ENCODE measurements around the gene CTF1.
A peak's percentile ranks its signal among the peaks of the same experiment; 100 is the strongest.

Gene CTF1

GRCh38 chr16:30941600-30942425 is 45.4 kb downstream of the CTF1 start:
- peaks cover 12% of the 10 kb centered on the region for H3K4me1 ChIP-seq (ENCODE audit: low read length)
- no peaks in the 10 kb centered on the region for H3K9me2 ChIP-seq (replicated peaks; ENCODE audit: insufficient read depth, low read length)
- H3K4me2 ChIP-seq (ENCODE audit: low read depth, low read length) = peak overlapping the region; percentile 79
- no peak overlapping the region for H3K27ac ChIP-seq (ENCODE audit: low read length)
- H2AFZ ChIP-seq (ENCODE audit: low read length) = peak overlapping the region; percentile 72
- H3K9ac ChIP-seq (ENCODE audit: low read length) = peak overlapping the region; percentile 24; the same call in 1 of the 2 replicates
- no peaks in the 10 kb centered on the region for H4K20me1 ChIP-seq (ENCODE audit: insufficient read depth, low read length)
- peak; percentile 79 for DNase-seq
- peak overlapping the region; percentile 45 for H3K4me3 ChIP-seq (ENCODE audit: low read length)
- H3K9me3 ChIP-seq (replicated peaks; ENCODE audit: insufficient read depth, low read length) = no peaks in the 10 kb centered on the region
- peak; percentile 94 for TF ChIP-seq CTCF (IDR thresholded peaks at IDR 0.05; ENCODE audit: low read length)
- TF ChIP-seq EZH2 (optimal IDR thresholded peaks at IDR 0.05; ENCODE audit: low read depth, low read length) = no peak
- TF ChIP-seq EZH2phosphoT487 (IDR thresholded peaks at IDR 0.05; ENCODE audit: low read length) = no peak
- no peaks in the 10 kb centered on the region for H3K36me3 ChIP-seq (replicated peaks; ENCODE audit: insufficient read depth, low read length)
- no peaks in the 10 kb centered on the region for H3K27me3 ChIP-seq (replicated peaks; ENCODE audit: insufficient read depth, low read length)
- H3K79me2 ChIP-seq (ENCODE audit: low read length) = no peaks in the 10 kb centered on the region
- H3F3A ChIP-seq (ENCODE audit: insufficient read depth, low read length) = peaks cover 8% of the 10 kb centered on the region; the same call in 1 of the 2 replicates

GRCh38 chr16:30942426-30942806 is 46.0 kb downstream of the CTF1 start:
- peak overlapping the region; percentile 72 for H2AFZ ChIP-seq (ENCODE audit: low read length)
- H3K79me2 ChIP-seq (ENCODE audit: low read length) = no peaks in the 10 kb centered on the region
- H3K4me2 ChIP-seq (ENCODE audit: low read depth, low read length) = peak overlapping the region; percentile 79; the same call in 1 of the 2 replicates
- H3K4me1 ChIP-seq (ENCODE audit: low read length) = peaks cover 12% of the 10 kb centered on the region
- H3K36me3 ChIP-seq (replicated peaks; ENCODE audit: insufficient read depth, low read length) = no peaks in the 10 kb centered on the region
- H3K27me3 ChIP-seq (replicated peaks; ENCODE audit: insufficient read depth, low read length) = no peaks in the 10 kb centered on the region
- no peaks in the 10 kb centered on the region for H3K9me3 ChIP-seq (replicated peaks; ENCODE audit: insufficient read depth, low read length)
- TF ChIP-seq CTCF (IDR thresholded peaks at IDR 0.05; ENCODE audit: low read length) = no peak
- TF ChIP-seq EZH2 (optimal IDR thresholded peaks at IDR 0.05; ENCODE audit: low read depth, low read length) = no peak
- TF ChIP-seq EZH2phosphoT487 (IDR thresholded peaks at IDR 0.05; ENCODE audit: low read length) = no peak
- no peak for DNase-seq
- H3K9me2 ChIP-seq (replicated peaks; ENCODE audit: insufficient read depth, low read length) = no peaks in the 10 kb centered on the region
- H4K20me1 ChIP-seq (ENCODE audit: insufficient read depth, low read length) = no peaks in the 10 kb centered on the region
- H3K4me3 ChIP-seq (ENCODE audit: low read length) = peak overlapping the region; percentile 45
- peak overlapping the region; percentile 24; the same call in 1 of the 2 replicates for H3K9ac ChIP-seq (ENCODE audit: low read length)
- H3F3A ChIP-seq (ENCODE audit: insufficient read depth, low read length) = peaks cover 8% of the 10 kb centered on the region; the same call in 1 of the 2 replicates
- no peak overlapping the region for H3K27ac ChIP-seq (ENCODE audit: low read length)

GRCh38 chr16:30944352-30944751 is 47.9 kb downstream of the CTF1 start:
- no peak for DNase-seq
- Histone ChIP-seq H3K4me2 (ENCODE audit: low read depth, low read length) (no peak overlapping the region), H4K20me1 (ENCODE audit: insufficient read depth, low read length) (no peaks in the 10 kb centered on the region), H3K36me3 (replicated peaks; ENCODE audit: insufficient read depth, low read length) (no peaks in the 10 kb centered on the region), H3K79me2 (ENCODE audit: low read length) (peaks cover 4% of the 10 kb centered on the region; the same call in 1 of the 2 replicates), H3F3A (ENCODE audit: insufficient read depth, low read length) (peaks cover 8% of the 10 kb centered on the region; the same call in 1 of the 2 replicates), H2AFZ (ENCODE audit: low read length) (no peak overlapping the region), H3K27ac (ENCODE audit: low read length) (no peak overlapping the region), H3K9me3 (replicated peaks; ENCODE audit: insufficient read depth, low read length) (no peaks in the 10 kb centered on the region), H3K4me1 (ENCODE audit: low read length) (peaks cover 12% of the 10 kb centered on the region), H3K4me3 (ENCODE audit: low read length) (no peak overlapping the region), H3K9me2 (replicated peaks; ENCODE audit: insufficient read depth, low read length) (no peaks in the 10 kb centered on the region), H3K9ac (ENCODE audit: low read length) (no peak overlapping the region), H3K27me3 (replicated peaks; ENCODE audit: insufficient read depth, low read length) (no peaks in the 10 kb centered on the region)
- TF ChIP-seq EZH2phosphoT487 (IDR thresholded peaks at IDR 0.05; ENCODE audit: low read length) (no peak), CTCF (IDR thresholded peaks at IDR 0.05; ENCODE audit: low read length) (no peak), EZH2 (optimal IDR thresholded peaks at IDR 0.05; ENCODE audit: low read depth, low read length) (no peak)
